PC-3 (cell line): ENCODE data around the gene UBE2E1.

ENCODE experiments used
- CTCF ChIP-seq: fragments of 300-600 bp; sonication (generic); conservative IDR thresholded peaks from 2 replicates; pipeline ENCODE4 v1.5.1; 2017; ENCODE audit warnings: antibody characterized with exemption, low read depth, mild to moderate bottlenecking, low read length
- EZH2phosphoT487 ChIP-seq: fragments of 300-600 bp; sonication (generic); IDR thresholded peaks from 2 replicates; pipeline ENCODE4 v1.6.1; 2018; ENCODE audit warnings: mild to moderate bottlenecking, antibody characterized with exemption, low read length, borderline replicate concordance

- TF ChIP-seq CTCF (no peak), EZH2phosphoT487 (no peak)
Observed at GRCh38 chr3:23895181-23895580, 89.4 kb downstream of the UBE2E1 start.
